NCI-H1436 (cell line): ENCODE results near the gene DPYD.
"Not testable (repeated sequence)": the region's sequence is repeated elsewhere in the genome, so short reads cannot be mapped to it uniquely, and the experiment has no call there.

Experiments used
- DNase-seq: peaks from one replicate; lab custom pipeline; 2025; lab: John Stamatoyannopoulos, UW

Gene DPYD

GRCh38 chr1:97364086-97364485, 556.7 kb downstream of the DPYD start:
- no peak for DNase-seq

- DNase-seq: no peak
Measured at GRCh38 chr1:97356309-97356708, 564.5 kb downstream of the DPYD start.

- no peak for DNase-seq
Measured at GRCh38 chr1:97352936-97353382, 567.9 kb downstream of the DPYD start.

- DNase-seq: no peak
Measured at GRCh38 chr1:97351846-97352245, 569.0 kb downstream of the DPYD start.

GRCh38 chr1:97350662-97351061, 570.2 kb downstream of the DPYD start:
- DNase-seq: no peak

GRCh38 chr1:97350241-97350640, 570.6 kb downstream of the DPYD start:
- no peak for DNase-seq

- DNase-seq: not testable (repeated sequence)
Measured at GRCh38 chr1:97349794-97350193, 571.0 kb downstream of the DPYD start.

- DNase-seq: no peak
Measured at GRCh38 chr1:97348599-97349265, 572.1 kb downstream of the DPYD start.

- no peak for DNase-seq
Measured at GRCh38 chr1:97340951-97341350, 579.9 kb downstream of the DPYD start.

- DNase-seq: no peak
Measured at GRCh38 chr1:97338347-97338746, 582.5 kb downstream of the DPYD start.

- no peak for DNase-seq
Measured at GRCh38 chr1:97337250-97338030, 583.4 kb downstream of the DPYD start.

- no peak for DNase-seq
Measured at GRCh38 chr1:97334454-97334853, 586.4 kb downstream of the DPYD start.

GRCh38 chr1:97332716-97333115, 588.1 kb downstream of the DPYD start:
- no peak for DNase-seq

GRCh38 chr1:97331165-97331564, 589.7 kb downstream of the DPYD start:
- DNase-seq: no peak

- no peak for DNase-seq
Measured at GRCh38 chr1:97314685-97315084, 606.1 kb downstream of the DPYD start.

- DNase-seq: no peak
Measured at GRCh38 chr1:97308131-97308530, 612.7 kb downstream of the DPYD start.

- DNase-seq: no peak
Measured at GRCh38 chr1:97307568-97307967, 613.3 kb downstream of the DPYD start.

GRCh38 chr1:97307151-97307550, 613.7 kb downstream of the DPYD start:
- DNase-seq: no peak

GRCh38 chr1:97306504-97306903, 614.3 kb downstream of the DPYD start:
- DNase-seq: no peak

- no peak for DNase-seq
Measured at GRCh38 chr1:97304366-97304765, 616.5 kb downstream of the DPYD start.

- DNase-seq: no peak
Measured at GRCh38 chr1:97298966-97299365, 621.9 kb downstream of the DPYD start.

- no peak for DNase-seq
Measured at GRCh38 chr1:97297611-97298010, 623.2 kb downstream of the DPYD start.

- DNase-seq: no peak
Measured at GRCh38 chr1:97281962-97282361, 638.9 kb downstream of the DPYD start.
